Fibroblast of villous mesenchyme (primary cell): ENCODE measurements around the gene APEX1. TPM values are rescaled to one million over a fixed set of nuclear protein-coding genes. Genes with fewer than 3 reads are reported as not detected.

Experiments used
- DNase-seq: peaks from one replicate; pipeline ENCODE4 v3.0.0-alpha.2; 2010; ENCODE audit warnings: low read depth
- H3K4me3 ChIP-seq: 2 replicates; pipeline ENCODE4 v1.5.1; 2011; ENCODE audit warnings: low read depth, mild to moderate bottlenecking, low read length
- total RNA-seq: library from RNA; depleted of rRNA; stranded (reverse); fragments of >200 nt; gene quantifications from 2 replicates; pipeline ENCODE4 v1.2.3, GENCODE V29; 2012
- TF ChIP-seq, protein P1 (sequence below): IDR thresholded peaks from 2 replicates; pipeline ENCODE4 v1.5.1; 2012; ENCODE audit warnings: low read depth, mild to moderate bottlenecking, low read length; ENCODE audit not compliant: insufficient read depth

APEX1 gene
- total RNA-seq, 1 donor = 34.1 TPM

- TF ChIP-seq, protein P1, sequence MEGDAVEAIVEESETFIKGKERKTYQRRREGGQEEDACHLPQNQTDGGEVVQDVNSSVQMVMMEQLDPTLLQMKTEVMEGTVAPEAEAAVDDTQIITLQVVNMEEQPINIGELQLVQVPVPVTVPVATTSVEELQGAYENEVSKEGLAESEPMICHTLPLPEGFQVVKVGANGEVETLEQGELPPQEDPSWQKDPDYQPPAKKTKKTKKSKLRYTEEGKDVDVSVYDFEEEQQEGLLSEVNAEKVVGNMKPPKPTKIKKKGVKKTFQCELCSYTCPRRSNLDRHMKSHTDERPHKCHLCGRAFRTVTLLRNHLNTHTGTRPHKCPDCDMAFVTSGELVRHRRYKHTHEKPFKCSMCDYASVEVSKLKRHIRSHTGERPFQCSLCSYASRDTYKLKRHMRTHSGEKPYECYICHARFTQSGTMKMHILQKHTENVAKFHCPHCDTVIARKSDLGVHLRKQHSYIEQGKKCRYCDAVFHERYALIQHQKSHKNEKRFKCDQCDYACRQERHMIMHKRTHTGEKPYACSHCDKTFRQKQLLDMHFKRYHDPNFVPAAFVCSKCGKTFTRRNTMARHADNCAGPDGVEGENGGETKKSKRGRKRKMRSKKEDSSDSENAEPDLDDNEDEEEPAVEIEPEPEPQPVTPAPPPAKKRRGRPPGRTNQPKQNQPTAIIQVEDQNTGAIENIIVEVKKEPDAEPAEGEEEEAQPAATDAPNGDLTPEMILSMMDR = no peak
- H3K4me3 ChIP-seq = peak overlapping the region; percentile 82
- DNase-seq = no peak
Observed at GRCh38 chr14:20468764-20469241, 13.8 kb downstream of the APEX1 start.

GRCh38 chr14:20469242-20469889 lies 14.3 kb downstream of the APEX1 start, which contains the start of gene PNP:
TSS of gene PNP (plus strand) at chr14:20469406. CDS start at chr14:20469525, 119 bp downstream.
- peak; percentile 88 for DNase-seq
- TF ChIP-seq, protein P1 = no peak

DNA sequence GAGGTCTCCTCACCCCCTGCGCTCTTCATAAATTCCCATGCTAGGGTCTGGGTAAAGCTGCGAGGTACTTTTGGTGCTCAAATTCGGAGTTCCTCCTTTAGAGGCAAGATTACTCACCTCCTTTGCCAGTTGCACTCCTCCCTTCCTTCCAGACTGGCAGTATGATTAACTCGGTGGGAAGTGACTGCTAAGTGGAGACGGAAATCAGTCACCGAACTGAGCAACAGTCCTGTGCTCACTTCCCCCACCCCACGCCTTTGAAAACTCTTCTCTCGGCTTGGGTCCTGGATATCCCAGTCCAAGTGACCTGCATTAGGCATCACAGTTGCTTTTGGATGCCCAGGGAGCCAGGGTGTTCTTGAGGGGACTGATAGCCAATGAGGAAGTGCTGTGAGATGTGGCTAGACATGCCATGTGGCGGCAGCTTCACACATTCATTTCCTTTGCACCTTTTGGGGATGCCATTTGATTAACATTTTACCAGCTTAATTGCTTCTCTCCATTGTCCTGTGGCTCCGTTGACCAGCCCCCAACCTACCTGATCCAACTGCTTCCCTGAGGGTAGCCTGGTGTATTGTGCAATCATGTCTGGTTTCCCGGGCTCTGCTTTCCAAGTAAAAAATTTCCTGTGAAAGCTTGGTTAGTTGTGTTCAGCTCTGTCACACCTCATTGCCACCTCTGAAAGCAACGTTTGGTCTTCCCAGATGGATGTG lies 15.0 kb downstream of the APEX1 start:
- TF ChIP-seq, protein P1 = no peak
- H3K4me3 ChIP-seq = peak overlapping the region; percentile 82
- DNase-seq = peak; percentile 53

More at GRCh38 chr14:20469242-20469889, 14.3 kb downstream of the APEX1 start, which contains the start of gene PNP:
- peak within 1 kb of the TSS; percentile 82 for H3K4me3 ChIP-seq

DNA sequence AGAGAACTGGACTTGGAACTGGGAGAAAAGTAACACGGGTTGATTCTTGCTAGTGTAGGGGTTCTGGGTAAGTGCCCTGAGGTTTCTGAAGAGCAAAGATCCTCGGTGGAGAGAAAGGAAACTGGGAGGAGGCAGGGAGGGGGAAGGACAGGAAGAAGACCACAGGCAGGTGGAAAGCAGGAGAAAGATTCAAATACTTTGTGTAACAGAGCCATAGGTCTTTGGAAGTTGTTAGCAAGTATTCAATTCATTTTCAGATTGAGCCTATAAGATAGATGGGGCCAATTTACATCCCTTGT lies 15.5 kb downstream of the APEX1 start:
- TF ChIP-seq, protein P1 = no peak

GRCh38 chr14:20472536-20473169 lies 17.6 kb downstream of the APEX1 start:
- TF ChIP-seq, protein P1 = no peak
- peak; percentile 28 for DNase-seq
- H3K4me3 ChIP-seq = no peak overlapping the region

More for the DNA sequence above, 15.5 kb downstream of the APEX1 start:
- H3K4me3 ChIP-seq = peak overlapping the region; percentile 82
- no peak for DNase-seq

- TF ChIP-seq, protein P1 = no peak
- no peak overlapping the region for H3K4me3 ChIP-seq
- DNase-seq = peak; percentile 5
Observed at GRCh38 chr14:20476776-20477175, 21.8 kb downstream of the APEX1 start.
